GM18858 (cell line): ENCODE data around the gene CAMK1D.

ENCODE experiments used
- ATAC-seq: cut with Tn5 transposase; IDR thresholded peaks from one replicate; pipeline ENCODE4 v1.9.1; 2021; ENCODE audit not compliant: unreplicated experiment

CAMK1D gene

DNA sequence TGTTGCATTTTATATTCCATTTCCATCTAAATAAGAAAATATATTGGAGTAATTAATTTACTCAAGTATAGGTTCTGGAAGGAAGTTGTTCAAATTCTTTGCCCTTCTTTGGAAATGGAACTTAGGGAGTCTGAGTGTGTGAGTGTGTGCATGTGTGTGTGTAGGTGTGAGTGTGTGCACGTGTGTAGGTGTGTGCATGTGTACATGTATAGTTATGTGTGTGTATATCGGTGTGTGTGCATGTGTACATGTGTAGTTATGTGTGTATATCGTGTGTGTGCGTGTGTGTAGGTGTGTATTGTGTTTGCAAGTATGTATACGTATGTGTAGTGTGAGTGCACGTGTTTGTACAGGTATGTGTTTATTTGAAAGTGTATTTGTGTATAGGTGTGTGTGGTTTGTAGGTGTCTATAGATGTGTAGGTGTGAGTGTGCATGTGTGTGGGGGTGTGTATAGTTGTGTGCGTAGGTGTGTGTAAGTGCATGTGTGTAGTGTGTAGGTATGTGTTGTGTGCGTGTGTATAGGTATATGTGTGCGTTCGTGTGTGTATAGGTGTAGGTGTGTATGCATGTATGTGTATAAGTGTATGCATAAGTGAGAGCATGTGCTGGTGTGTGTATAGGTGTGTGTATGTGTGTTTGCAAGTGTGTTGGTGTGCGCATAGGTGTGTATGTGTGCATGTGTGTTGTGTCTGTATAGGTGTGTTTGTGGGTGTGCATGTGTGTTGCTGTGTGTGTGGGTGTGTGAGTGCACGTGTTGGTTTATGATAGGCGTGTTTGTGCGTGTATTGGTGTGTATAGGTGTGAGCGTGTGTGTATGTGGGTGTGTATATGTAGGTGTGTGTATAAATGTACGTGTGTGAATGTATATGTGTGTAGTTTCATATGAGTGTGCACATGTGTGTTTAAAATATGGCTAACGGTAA, 266.2 kb downstream of the CAMK1D start:
- ATAC-seq, result no peak

DNA sequence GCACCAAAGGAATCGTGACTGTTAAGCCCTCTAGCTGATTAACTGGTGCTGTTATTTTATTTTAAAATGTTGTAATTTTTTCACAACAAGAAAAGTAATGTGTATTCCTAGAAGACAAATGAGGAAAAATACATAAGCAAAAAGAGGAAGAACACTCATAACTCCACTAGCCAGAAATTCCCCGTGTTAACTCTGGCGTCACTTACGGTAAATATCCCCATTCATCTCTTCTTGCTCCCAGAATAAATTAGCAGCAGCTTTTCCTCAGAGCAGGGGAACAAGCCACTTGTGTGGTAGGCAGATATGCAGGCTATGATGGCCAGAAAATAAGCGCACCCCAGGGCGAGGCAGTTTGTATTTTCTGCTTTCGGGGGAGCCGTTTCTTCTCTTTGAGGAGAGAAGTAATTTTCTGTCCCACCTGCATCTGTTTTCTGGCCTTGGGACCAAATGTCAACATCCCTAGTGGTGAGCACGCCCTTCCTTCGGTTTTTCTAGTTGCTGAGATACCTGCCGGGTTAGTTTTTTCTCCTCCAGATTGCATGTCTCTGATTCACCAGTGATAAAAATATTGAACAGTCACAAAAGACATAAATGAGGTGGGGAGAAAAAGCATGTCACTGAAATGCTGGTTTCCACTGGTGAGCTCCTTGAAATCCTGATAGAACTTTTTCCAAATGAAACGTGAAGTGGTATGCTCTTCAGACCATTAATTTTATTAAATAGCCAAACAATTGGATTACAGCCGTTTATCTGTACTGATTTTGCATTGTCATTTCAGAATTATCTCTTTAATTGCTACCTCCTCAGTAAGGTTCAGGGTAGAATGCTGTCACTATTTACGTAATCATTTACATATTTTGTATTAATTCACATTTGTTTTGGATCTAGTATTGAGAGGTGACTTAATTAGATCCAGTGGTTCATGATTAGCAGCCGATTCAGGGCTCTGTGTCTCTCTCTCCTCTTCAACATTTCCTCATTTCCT, 268.1 kb downstream of the CAMK1D start:
- ATAC-seq, result no peak

DNA sequence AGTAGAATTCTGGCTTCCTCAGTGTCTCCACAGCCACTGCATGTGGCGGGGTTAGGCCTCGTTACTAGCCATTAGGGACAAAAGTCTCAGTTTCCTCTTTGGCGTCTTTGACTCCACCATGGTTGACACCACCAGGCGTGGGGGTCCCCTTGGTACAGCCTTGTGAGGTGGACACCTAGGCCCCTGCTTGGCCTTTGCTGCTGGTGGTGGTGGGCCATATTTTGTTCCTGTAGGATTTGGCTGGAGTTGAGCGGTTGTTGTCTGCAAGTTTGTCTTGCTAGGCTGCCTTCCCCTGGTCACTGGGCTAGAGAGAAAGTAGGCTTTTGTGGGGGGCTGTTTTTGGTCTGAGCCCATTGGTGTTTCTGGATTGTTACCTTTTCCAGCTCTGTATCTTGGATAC, 272.7 kb downstream of the CAMK1D start:
- ATAC-seq, result no peak

DNA sequence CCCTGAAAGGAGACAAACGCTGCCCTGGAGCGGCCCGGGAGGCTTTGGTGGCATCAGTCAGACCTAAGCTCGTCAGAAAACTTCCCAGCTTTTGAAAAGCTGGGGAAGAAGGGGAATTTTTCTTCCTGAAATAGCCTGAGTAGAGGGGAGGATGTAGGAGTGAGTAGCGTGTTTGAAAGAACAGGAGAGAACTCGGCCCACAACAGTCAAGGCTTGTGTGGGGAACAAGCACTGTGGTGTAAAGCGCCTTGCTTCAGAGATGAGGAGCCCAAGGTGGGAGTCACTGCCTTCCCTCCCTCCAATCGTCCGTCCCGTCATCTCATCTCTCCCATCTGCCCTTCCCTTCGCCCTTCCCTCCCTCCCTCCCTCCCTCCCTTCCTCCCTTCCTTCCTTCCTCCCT, 273.3 kb downstream of the CAMK1D start:
- no peak for ATAC-seq

DNA sequence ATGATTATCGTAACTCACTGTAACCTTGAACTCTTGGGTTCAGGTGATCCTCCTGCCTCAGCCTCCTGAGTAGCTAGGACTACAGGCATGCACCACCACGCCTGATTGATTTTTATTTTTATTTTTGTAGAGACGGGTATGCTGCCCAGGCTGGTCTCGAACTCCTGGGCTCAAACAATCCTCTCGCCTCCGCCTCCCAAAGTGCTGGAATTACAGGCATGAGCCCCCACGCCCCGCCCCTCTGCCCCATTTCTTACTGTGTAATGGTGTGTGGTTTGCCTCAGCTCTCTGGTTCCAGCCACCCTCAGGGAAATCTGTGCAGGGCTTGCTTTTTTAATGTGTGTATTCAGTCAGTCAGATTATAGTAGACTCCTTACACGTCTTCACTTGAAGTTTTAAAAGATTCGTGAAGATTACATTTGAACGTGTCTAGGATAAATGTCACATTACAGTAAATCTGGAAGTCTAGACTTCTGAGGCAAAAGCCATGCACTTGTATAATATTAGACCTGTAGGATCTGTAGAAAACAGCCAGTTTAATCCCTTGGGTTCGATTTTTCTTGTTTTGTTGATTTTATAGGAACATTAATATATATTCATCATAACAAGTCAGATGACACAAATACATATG, 276.2 kb downstream of the CAMK1D start:
- no peak for ATAC-seq

DNA sequence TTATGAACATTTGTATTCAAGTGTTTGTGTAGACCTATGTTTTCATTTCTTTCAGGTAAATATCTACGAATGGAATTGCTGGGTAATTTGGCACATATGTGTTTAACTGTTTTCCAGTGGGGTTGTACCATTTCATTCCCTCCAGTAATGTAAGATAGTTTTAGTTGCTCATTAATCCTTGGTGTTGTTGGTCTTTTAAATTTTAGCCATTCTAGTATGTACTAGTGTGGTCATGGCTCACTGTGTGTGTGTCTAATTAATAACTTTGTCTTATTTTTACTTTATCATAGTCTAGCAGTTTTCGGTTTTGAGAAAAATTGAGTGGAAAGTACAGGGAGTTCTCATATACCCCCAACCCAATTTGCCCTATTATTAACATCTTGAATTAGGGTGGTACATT, 278.8 kb downstream of the CAMK1D start:
- no peak for ATAC-seq

DNA sequence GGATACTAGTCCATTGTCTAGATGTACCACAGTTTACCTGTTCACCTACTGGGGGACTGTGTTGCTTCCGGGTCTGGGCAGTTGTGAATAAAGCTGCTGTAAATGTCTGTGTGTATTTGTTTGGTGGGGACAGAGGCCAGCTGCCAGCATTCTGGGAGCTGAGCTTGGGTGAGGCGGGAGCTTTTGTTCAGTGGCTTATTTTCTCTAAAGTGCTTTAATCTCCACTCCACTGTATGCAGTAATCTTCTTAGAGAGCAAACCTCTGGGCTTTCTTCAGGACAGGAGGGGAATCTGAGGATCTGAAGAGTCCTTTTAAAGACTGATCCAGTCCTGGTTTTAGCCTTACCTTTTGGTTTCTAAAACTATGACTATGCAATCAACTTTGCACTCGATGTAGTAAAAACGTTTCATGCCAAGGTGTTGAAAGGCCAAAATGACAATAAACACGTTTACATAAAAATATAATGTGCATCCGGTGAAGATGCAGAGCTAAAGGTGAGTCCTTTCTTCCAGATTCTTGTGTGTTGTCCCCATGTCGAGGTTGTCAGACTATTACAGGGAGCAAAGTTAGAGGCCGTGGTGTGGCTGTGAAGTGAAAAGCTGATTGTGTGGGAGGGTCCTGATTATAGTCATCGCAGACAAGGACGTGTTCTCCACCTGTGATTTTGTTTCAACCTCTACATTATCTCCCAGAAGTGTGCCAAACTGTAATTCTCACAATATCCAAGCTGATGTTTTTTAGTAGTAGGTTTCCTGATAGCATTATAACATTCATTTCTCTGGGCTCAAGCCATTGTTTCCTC, 279.8 kb downstream of the CAMK1D start:
- no peak for ATAC-seq

DNA sequence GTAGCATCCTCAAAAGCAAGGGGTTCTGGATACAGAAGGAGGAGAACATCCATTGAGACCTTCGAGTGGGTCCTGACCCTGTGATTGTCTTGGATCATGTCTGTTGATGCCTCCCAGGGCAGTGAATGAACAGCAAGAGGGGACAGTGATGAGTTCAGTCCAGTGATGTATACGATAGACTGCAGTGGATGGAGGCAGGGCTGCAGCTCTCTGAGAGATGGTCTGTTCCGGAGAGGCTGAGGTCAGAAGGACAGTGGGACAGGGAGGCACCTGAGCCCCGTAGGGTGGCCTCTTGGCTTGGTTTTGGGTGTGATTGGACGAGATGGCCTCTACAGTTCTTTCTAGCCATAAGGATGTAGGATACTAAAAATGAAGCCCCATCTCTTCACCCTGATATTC, 280.4 kb downstream of the CAMK1D start:
- no peak for ATAC-seq

DNA sequence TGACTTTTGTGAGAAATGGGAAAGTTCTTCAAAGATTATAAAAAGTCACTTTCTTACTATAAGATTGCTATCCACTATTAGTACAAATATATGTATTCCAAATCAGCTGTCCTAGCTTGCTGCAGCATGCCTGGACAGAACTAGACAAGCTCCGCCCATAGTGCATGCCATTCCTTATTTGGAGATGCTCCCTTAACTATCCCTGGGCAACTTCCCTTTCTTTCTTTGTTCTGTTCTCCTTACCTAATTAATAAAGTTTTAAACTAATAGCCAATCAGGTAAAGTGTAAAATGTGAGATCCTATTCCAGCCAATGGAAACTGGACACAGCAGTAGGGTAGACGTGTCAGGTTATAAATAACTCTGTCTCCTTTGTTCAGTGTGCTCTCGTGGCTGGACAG, 281.9 kb downstream of the CAMK1D start:
- ATAC-seq, result no peak

DNA sequence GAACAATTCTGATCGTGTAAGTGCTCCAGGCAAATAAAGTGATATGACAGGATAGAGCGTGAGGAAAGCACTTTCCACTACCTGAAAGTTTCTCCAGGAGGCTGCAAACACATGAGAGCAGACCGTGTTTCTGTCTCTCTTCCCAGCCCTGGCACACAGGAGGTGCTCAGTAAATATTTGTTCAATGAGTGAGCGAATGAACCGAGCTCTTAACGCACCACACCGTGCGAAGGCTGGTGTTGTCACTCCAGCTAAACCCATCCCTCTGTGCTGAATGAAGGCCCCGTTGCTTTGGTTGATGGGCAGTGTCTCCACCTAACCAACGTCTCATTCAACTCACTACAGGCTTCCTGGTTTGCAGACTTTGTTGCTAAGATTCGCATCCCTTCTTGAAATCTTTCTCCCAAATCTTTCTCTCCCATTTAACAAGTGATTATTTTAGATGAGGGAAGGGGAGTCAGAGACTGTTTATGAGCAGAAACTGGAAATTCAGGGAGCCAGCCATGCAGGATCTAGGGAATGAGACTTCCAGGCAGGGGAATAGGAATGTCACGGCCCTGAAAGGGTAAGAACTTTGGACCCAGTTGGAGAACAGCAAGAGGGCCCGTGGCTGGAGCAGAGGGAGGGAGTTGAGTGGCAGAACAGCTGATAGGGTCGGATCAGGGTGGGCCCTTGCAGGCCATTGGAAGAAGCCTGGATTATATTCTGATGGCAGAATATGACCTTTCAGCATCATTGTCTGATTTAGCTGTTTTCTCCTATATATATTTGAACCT, 282.6 kb downstream of the CAMK1D start:
- no peak for ATAC-seq

DNA sequence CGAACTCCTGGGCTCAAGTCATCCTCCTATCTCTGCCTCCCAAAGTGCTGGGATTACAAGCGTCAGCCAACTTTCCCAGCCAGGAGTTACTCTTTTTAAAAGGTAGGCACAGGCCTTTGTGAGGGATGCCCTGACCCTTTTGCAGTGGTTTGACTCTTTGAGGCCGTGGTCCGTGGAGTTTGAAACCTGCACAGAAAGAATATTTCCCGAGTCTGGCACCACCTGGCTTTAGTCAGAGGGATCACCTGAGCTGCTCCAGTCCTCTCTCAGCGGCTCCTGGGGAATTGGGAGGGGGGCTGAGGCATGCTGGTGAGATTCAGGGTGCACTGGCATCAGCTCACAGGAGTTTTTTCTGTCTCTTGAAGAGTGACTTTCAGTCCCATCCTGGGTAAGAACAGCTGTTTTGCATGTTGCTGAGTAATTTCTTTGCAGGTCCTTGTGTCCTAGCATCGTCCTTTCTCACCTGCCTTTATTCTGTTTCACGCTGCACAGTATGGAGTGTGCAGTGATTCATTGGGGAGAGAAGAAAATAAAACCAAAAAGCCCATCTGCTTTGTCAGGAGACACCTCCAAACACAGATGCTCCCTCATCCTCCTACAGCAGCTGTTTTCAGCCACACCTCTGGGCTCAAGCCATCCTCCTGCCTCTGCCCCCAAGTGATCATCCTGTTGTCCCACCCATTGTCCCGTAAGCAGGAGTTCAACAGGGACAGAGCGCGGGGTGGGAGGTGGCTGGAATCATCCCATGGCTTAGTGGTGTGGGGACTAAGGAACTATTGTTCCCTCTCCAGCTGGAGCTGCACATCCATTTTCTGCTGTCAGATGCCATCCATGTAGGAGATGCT, 284.7 kb downstream of the CAMK1D start:
- no peak for ATAC-seq

DNA sequence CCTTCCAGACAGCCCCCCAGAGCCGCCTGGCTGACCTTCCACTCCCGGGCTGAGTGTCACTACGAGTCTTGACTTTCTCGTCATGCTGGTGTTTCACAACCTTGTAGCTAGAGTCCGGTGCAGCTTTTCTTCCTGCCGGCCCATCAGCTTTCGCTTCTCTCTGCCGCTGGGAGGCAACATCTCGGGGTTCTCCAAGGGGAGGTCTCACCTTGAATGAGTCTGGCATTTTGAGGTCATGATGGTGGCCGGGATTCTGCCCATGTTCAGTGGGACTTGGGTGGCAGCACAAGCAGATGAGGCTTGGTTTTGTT, 285.2 kb downstream of the CAMK1D start:
- no peak for ATAC-seq

DNA sequence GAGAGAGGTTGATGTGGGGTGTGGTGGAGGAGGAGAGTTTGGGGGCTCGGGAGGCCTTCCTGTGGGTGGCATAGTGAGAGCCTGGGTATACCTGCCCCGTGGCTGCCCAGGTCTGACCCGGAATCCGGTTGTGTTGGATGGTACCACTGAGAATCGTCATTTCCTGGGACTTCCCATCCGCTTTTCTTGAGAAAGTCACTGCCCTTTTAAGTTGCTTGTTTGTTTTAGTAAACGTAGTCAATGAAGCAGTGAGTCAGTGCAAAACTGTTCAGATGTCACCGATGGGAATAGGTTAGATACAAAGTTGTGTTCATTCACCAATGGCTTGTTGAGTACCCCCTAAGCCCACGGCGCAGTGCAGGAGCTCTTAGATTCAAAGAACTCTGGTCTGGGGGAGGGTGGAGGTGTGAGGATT, 285.8 kb downstream of the CAMK1D start:
- ATAC-seq, result no peak

DNA sequence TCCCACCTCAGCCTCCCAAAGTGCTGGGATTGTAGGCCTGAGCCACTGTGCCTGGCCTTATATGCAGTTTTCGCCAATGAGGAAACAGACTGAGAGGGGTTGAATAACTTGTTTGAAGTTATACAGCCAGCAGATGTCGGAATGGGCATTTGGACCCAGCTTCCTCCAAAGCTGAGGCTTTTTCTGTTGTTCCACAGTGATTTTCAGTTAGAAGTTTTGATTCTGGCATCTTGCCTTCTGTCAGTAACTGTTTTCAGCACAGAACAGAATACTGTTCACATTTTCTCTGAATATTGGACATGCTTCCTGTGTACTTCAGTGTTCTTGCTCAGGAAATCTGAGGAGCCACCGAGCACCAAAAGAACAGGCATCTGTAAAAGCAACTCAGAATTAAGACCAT, 287.2 kb downstream of the CAMK1D start:
- no peak for ATAC-seq

DNA sequence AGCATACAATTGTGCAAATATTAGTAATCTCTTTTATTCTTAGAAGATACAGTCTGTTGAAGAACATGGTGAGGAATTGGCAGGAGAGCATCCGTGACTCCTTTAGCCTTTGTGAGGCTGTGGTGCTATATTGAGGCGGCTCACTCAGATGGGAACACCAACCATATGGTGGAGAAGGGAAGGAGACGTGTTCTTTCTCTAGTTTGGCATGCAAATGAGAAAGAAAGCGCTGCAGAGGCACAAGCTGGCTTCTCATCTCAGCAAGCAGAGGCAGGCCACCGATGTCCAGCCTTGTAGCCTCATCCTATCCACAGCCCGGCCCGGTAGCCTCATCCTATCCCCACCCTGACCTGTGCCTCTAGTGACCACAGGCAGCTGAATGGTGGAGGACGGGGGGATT, 288.3 kb downstream of the CAMK1D start:
- ATAC-seq, result no peak

DNA sequence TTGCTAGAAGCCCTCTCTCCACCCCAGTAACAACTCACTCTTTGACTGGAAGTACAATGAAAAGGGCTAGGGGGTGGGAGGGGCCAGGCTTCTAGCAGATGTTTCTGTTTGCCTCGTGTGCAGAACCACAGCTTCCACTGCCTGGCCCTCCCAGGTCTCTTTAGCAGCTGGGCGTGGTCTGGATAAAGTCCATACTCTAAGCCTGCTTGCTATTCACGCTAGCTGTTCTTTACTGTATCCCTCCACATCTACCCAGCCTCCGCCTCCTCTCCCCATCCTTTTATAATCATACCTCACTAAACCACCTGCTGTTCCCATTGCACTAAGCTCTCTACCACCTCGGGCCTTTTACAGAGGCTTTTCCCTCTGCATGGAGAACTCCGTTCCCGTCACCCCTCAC, 288.8 kb downstream of the CAMK1D start:
- no peak for ATAC-seq

DNA sequence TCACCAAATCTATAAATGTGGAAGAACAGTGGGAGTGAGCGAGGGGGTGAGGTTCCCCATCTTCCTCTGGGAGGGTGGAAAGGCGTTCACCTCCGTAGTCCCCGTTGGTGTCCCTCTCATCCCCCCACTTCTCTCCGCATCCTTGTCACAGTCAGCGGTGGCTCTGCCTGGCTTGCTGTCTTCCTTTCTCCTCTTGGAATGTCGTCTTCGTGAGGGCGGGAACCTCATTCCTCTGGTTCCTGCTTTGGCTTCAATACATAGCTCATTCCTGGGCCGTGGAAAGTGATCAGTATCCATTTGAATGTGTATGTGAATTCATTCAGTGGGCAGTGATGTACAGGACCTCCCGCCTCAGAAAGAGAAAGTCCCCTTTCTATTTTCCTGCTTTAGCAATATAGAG, 289.4 kb downstream of the CAMK1D start:
- ATAC-seq, result no peak

DNA sequence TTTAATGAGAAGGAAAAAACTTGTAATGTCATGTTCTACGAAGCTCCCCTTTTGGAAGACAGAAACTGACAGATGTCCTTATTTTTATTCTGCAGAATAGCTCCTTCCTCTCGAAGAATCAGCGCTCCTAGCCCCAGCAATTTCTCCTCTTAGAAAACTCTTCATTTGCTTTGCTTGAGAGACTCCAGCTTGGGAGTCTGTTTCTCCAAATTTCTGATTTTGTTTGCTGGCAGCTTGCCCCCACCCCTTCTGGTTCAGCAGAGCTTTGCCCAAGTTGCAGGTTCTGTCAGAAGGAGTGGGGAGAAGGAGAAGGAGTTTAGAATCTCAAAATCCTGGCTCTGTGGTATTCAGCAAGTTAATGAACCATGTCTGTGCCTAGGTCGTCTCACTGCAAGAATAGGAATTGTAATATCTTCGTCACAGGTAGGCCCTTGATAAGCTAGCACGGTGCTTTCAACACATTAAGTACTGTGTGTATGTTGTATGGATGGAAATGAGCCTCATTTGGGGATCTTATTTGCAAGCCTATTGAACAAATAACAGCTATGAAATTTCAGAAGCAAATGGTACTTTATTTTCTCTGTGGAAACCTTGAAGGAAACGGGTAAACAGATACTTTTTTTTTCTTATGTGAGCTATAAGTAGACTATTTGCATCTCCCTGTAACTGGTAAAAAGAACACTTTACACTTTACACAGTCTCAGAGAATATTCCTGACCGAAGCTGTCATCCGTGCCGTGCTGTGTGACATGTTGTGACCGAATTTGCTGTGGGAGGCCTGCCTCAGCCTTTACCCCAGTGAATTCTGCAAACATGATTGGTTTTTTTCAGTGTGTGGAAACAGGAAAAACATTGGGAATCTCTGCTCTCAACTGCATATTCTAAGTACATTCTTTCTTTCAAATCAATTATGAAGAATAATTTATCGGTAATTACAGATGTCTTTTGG, 290.9 kb downstream of the CAMK1D start:
- ATAC-seq, result no peak
